GM21717 (cell line): Measurements from ENCODE around the gene ITPRIPL1.

Experiments used
- ATAC-seq: cut with Tn5 transposase; IDR thresholded peaks from one replicate; pipeline ENCODE4 v1.9.1; 2021; ENCODE audit warnings: mild to moderate bottlenecking, moderate library complexity; ENCODE audit not compliant: unreplicated experiment

ITPRIPL1 gene

DNA sequence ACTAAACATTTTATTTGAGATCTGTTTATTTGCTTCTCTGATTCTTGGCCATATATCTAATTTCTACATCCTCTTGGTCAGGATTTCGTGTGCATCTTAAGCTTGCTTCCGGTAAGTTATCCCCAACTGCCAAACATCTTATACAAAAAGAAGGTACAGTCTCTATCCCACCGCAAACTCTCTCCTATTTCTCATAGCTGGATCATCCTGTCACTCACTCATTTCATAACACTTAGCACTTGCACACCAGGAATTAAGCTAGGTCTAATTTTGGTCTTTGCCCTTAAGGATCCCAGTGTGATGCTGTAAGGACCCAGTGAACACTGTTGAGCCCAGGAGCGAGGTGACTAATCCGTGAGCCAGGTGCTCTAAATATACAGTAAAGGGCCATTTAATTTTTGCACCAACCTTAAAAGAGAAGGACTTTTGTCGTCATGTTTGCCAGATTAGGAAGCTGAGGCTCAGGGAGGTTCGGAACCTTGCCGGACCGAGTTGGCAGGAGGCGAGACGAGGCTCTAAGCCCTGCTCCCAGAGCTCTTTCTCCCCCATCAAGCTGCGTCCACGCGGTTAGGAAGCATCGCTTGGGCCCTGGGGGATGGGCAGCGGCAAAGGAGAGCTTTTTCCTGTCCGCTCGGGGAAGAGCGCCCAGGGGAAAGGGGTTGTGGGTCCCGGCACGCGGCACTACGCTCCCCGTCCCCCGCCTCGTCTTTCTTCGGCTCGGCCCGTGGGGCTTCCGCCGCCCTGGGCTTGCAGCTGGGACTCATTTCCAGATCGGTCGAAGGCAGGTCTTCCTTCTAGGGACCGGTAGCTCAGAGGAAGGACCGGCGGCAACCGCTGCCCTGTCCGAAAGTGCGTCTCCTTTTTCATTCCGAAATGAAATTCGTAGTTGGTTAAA, 4.1 kb upstream of the ITPRIPL1 start:
- ATAC-seq = peak; percentile 29

DNA sequence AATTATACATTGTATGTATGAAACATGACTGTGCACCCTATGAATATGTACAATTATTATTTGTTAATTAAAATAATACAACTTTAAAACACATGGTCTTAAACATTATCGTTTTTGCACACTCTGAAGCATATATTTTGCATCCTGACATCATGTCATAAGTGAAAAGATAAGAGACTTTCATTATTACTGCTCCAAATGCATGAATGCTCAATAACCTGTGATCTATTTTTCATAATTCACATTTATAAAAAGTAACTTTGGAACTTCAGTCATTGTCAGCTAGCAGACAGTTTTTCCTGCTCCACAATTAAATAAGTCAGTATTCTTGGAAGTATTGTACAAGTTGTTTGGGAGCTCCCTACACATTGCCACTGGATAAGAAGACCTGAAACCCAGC, 1.3 kb upstream of the ITPRIPL1 start:
- no peak for ATAC-seq

DNA sequence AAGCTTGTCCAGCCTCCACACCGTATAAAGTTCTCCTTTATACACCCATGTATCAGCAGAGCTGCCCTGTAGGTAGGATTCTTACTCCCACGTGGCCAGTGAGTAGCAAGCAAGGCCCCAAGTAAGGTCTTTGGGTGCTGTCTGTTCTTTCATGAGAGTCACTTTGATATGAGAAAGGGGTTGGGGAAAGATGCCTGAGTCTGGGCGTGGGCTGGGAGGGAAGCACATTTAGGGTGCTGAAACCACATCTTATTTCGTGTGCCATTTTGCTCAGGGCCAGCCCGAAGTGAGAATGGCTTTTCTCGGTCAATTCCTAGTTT, 436 bp upstream of the ITPRIPL1 start:
- no peak for ATAC-seq

DNA sequence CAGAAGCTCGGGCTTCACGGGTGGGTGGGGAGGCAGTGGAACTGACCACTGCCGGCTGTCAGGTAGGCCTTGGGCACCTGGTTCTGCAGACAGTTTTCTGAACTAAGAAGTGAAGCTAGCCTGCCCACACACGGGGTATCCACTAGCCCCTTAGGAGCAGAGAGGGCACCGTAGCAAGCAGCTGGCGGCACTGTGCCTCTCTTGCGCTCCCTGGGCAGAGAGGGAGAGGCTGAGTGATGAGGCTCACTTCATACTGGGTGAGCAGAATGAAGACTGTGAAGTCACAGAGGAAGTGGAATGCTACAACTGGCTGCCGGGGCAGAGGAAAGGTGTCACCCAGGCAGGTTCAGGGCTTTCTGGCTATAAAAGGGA, 753 bp downstream of the ITPRIPL1 start:
- no peak for ATAC-seq

DNA sequence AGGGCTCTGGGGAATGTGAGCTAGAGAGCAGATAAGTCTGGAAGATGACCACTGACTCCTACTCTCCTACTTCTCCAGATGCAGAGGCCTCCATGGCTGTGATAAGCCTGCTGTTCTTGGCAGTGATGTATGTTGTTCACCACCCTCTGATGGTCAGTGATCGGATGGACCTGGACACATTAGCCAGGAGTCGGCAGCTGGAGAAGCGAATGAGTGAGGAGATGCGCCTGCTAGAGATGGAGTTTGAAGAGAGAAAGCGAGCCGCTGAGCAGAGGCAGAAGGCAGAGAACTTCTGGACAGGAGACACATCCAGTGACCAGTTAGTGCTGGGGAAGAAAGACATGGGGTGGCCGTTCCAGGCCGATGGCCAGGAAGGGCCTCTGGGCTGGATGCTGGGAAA, 1.4 kb downstream of the ITPRIPL1 start:
- no peak for ATAC-seq

DNA sequence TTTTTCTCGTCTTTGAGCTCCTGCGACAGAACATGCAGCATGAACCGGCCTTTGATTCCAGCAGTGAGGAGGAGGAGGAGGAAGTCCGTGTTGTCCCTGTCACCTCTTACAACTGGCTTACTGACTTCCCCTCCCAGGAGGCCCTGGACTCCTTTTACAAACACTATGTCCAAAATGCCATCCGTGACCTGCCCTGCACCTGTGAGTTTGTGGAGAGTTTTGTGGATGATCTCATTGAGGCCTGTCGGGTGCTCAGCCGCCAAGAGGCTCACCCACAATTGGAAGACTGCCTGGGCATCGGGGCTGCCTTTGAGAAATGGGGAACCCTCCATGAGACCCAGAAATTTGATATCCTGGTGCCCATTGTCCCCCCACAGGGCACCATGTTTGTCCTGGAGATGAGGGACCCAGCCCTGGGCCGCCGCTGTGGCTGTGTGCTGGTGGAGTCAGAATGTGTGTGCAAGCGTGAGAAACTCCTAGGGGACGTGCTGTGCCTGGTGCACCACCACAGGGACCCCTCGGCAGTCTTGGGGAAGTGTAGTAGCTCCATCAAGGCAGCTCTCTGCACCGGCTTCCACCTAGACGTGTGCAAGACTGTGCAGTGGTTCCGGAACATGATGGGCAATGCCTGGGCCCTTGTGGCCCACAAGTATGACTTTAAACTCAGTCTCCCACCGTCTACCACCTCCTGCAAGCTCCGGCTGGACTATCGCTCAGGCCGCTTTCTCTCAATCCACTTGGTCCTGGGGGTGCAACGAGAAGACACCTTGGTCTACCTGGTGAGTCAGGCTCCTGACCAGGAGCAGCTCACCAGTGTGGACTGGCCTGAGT, 2.1 kb downstream of the ITPRIPL1 start:
- no peak for ATAC-seq

DNA sequence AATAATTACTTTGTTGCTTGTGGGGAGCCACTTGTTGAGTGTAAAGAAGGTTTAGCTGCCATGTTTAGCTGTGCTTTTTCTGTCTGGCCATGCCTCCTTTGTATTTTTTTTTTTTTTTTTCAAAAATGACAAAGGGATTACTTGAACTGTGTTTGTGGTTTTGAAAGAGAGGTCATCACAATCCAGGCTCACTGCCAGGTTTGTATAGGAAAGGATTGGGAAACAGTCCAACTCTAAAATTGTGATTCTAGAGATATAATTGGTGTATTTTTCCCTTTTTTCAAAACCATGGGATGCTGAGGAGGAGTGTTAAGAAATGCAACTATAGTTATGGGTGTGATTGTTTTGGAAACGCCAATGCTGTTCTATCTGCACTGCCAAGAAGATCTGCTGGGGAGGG, 4.3 kb downstream of the ITPRIPL1 start:
- no peak for ATAC-seq

DNA sequence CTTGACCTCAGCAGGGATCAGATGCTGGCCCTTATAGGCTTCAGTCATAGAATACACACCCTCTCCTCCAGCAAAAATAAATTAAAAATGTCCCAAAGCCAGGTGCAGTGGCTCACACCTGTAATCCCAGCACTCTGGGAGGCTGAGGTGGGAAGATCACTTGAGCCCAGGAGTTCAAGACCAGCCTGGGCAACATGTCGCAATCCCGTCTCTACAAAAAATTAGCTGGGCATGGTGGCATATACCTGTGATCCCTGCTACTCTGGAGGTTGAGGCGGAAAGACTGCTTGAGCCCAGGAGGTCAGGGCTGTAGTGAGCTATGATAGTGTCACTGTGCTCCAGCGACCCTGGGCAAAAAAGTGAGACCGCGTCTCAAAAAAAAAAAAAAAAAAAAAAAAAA, 4.8 kb downstream of the ITPRIPL1 start:
- no peak for ATAC-seq

DNA sequence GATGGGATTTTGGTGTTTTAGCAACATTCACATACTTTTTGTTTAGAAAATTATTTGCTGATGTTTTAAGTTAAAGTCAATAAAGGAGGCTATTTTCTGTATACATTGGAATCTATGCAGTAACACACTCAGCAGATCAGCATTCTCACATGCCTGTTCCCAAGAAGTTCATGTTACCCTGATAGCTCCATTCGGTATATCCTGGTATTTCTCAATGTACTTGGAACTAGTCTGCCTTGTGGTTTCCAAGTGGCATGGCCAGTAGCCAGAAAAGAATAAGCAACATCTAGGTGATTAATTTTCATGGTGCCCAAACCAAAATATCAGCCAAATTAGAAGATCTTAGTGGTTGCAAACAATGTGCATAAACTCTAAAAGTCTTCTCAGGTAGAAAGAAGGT, 5.3 kb downstream of the ITPRIPL1 start:
- no peak for ATAC-seq

DNA sequence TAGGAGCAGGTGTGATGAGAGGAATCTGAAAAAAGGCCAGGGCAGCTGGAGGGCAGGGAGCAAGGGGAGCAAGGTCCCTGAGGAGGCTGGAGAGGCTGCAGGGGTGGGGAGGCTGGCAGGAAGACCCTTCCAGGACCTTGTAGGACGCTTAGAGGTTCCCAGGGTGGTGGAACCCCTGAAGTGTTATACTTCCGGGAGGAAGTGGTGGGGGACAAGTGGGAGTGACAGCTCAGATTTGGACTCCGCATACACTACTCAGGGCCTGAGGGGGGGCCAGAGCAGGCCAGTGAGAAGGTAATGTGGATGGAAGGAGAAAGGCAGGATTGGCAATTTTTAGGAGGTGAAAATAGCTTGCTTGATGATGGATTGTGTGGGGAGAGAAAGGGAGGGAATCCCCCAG, 8.6 kb downstream of the ITPRIPL1 start:
- no peak for ATAC-seq

DNA sequence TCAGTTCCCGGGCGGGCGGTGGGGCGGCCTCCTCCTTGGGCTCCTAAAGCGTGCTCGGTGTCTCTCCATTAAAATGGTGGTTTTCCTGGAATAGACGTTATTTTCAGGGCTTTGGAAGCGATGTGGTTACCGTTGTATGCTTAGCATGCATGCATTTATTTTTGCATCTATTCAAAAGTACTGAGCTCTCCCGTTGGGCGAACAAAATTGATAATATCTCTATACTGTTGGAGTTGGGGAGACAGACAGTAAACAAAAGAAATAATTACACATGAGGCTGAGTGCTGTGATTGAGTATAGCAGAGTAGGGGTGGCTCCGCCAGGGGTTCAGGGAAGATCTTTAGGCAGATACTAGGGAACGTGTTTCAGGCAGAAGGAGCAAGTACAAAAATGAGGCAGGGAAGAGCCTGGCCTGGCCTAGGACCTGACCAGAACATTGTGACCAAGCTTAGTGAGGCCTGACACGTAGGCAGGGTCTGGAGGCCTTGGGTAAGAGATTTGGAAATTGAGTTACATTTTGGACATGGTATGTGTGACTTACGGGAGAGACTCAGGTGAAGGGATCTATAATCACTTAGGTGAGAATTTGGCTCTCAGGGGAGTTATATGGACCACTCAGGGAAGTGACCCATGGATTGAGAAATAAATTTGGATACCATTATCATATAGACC, 11.1 kb downstream of the ITPRIPL1 start:
- no peak for ATAC-seq

DNA sequence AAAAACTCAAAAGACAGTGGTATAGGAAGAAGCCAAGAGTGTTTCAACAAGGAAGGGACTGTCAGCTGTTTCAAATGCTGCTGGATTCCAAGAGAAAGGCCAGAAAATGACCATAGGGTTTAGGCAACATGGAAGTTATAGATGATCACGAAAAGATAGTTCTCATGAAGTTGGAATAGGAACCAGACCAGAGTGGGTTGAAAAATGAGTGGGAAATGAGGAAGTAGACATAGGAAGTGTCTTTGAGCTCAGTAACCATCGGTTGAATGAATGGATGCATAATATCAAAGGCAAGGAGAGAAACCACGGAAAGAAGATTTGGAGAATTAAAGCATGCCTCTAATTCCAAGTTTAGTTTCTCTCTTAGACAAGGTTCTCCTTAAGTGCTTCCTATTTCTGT, 11.8 kb downstream of the ITPRIPL1 start:
- ATAC-seq = no peak

DNA sequence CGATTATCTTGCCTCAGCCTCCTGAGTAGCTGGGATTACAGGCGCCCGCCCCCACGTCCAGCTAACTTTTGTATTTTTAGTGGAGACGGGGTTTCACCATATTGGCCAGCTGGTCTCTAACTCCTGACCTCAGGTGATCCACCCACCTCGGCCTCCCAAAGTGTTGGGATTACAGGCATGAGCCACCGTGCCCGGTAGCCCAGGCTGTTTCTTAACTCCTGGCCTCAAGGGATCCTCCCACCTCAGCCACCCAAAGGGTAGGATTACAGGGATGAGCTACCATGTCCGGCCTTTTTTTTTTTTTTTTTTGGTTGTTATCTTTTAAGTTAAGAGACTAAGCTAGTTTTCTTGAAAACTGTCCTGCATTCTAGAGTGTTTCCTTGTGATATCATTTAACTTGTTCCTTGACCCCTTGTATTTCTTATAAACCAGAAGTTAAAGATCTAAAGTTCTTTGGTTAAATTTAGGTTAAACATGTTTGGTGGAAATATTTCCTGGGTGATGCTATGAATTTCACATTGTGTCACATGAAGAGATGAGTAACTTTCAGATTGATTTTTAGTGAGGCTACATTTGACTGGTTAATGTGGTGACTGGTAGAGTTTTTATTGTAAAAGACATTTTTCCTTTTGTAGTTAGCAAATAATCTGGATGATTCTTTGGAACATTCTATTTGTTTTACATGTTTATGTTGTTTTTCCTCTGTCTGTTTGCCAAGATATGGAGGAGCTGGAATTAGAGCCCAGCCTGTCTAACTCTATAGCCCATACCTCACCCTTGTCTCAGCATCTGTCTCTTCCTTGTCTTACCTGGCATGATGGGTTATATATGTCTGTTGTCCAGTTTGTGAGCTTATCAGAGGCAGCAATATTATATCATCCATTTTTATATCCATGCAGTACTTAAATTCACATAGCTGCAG, 15.6 kb downstream of the ITPRIPL1 start:
- ATAC-seq = no peak

DNA sequence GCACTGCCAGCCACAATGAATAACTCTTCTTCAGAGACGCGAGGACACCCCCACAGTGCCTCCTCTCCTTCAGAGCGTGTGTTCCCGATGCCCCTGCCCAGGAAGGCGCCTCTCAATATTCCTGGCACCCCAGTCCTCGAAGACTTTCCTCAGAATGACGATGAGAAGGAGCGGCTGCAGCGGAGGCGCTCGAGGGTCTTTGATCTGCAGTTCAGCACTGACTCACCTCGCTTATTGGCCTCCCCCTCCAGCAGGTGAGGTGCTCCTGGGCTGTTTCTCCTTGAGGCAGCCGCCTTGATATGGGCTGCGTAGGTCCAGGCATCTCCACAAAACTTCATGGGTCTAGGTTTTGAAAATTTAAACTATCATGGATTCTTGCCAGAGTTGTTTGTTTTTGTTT, 16.5 kb downstream of the ITPRIPL1 start:
- ATAC-seq = no peak

DNA sequence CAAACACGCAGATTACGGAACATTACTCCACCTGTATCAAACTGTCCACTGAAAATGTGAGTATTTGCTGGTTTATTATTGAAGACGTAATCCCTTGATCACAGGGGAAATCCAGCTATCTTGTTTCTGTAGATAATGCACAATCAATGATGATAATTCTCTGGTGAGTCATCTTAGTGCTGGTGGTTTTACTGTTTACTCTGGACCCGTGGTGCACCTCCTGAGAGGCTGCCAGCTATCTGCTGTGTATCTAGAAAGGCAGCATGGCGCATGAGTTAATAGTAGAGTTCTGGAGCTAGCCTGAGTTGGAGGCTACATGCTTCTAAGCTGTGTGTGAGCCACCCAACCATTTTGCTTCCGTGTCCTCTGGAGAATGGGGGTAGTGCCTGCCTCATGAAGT, 17.0 kb downstream of the ITPRIPL1 start:
- ATAC-seq = no peak

DNA sequence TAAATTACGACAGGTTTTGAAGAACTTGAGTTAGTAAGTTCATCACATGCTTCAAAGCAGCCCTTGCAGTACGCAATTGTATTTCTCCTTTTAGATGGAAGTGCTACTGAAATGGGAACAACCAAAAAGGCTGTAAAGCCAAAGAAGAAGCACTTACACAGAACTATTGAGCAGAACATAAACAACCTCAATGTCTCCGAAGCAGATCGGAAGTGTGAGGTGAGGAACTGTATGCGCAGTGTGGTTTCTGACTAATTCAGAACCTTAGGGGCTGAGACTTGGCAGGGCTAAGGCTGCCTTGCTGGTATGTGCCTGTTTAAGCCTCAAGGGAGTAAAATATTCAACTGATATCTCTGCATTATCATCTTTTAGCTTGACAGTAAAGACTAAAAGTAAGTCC, 18.9 kb downstream of the ITPRIPL1 start:
- ATAC-seq = peak; percentile 79

DNA sequence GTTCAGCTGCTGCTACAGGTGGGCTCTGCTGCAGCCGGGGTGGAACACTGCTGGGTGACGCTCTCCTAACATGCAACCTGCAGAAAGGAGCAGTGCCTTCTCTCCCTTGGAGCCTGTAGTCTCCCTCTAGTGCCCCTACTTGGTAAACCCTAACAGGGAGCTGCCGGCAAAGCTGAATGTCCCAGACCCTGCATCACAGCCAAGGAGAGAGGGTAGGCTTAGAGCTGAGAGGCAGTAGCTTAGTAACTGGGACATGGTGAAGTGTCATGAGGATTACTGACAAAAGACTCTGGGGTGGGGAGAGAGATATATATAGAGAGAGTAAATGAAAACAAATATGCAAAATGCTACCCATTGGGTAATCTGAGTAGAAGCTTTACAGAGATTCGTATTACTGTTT, 20.3 kb downstream of the ITPRIPL1 start:
- ATAC-seq = no peak

DNA sequence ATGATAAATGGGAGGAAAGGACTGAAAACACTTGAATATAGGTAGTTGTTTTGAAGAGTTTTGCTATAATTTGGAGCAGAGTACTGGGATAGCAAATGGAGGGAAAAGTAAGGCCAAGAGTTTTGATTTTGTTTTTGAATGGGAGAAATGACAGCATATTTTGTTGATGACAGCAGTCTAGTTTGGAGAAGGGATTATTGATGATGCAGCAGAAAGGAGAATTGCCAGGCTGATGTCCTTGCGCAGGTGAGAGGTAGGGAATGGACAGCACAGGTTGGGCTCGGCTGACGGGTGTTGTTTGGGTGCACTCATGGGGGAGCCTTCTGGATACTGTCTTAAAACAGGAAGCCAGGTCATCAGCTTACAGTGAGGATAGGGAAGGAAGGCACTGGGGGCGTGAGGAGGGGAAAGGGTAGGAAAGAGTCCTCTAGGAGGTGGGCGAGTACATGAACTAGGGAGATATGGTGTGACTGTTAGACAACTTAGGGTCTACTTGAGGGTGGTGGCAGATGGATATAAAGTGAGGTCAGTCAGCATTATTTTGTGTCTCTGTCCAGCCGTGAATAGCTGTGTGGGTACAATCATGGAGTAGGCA, 20.8 kb downstream of the ITPRIPL1 start:
- ATAC-seq = no peak

DNA sequence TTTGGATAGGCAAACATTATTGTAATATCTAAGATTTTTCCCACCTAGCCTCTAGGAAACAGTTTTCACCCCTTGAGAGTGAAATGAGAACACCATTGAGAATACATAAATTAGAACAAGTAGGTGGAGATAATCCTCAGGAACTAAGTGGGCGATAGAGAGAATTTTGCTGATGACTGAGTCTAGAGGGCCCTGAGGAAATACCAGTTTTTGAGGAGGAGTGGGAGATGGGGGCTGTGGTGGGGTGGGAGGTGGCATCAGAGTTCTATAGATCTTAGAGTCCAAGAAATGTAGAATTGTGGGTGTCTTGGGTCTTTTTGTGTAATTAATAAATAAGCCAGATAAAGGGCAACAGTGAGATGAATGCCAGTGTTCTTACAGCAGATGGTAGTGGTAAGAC, 22.3 kb downstream of the ITPRIPL1 start:
- no peak for ATAC-seq

DNA sequence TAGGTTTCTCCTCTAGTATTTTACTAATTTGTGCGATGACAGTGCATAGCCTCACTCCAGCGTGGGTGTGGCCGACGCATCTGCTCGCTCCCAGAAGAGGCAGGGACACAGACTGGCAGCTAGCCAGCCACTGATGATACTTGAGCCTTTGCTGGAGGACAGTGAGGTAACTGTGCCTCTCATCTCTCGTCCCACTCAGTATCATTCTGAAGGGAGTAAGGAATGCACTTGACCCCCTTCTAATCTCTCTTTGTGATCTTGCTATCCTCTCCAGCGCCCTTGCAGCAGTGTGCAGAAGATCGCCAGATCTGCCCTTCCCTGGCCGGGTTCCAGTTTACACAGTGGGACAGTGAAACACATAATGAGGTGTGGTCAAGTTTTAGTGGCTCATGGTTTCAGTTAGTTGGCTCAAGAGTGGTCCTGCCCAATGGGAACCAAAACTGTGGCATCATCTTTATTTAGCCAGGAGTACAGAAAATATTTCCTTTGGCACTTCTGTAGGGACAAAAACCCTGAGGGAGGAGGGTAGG, 28.0 kb downstream of the ITPRIPL1 start:
- no peak for ATAC-seq
